Stimulated activated memory B cell treated with anti-CD40 and anti-IgM and Interleukin-4, amounts not matched to agents 10 μg/mL and 1 μg/mL and 100 μg/mL, for 72 hours (primary cell): ENCODE data around the gene ZXDC.

Experiments used
- ATAC-seq: fragments of 150-1000 bp; cut with Tn5 transposase; 2 replicates; pipeline ENCODE4 v1.10.0; 2021
- H3K27ac Mint-ChIP-seq: one replicate; pipeline ENCODE4 v1.8.0; 2022; ENCODE audit warnings: mild to moderate bottlenecking, mixed read lengths
- H3K27me3 Mint-ChIP-seq: one replicate; pipeline ENCODE4 v1.8.0; 2022; ENCODE audit warnings: mixed read lengths
- H3K36me3 Mint-ChIP-seq: one replicate; pipeline ENCODE4 v1.8.0; 2022; ENCODE audit warnings: mixed read lengths
- H3K4me1 Mint-ChIP-seq: one replicate; pipeline ENCODE4 v1.8.0; 2022; ENCODE audit warnings: mixed read lengths
- H3K4me3 Mint-ChIP-seq: one replicate; pipeline ENCODE4 v1.8.0; 2022; ENCODE audit warnings: mild to moderate bottlenecking, moderate library complexity, mixed read lengths
- H3K9me3 Mint-ChIP-seq: one replicate; pipeline ENCODE4 v1.8.0; 2022; ENCODE audit warnings: mixed read lengths

The ZXDC gene

DNA sequence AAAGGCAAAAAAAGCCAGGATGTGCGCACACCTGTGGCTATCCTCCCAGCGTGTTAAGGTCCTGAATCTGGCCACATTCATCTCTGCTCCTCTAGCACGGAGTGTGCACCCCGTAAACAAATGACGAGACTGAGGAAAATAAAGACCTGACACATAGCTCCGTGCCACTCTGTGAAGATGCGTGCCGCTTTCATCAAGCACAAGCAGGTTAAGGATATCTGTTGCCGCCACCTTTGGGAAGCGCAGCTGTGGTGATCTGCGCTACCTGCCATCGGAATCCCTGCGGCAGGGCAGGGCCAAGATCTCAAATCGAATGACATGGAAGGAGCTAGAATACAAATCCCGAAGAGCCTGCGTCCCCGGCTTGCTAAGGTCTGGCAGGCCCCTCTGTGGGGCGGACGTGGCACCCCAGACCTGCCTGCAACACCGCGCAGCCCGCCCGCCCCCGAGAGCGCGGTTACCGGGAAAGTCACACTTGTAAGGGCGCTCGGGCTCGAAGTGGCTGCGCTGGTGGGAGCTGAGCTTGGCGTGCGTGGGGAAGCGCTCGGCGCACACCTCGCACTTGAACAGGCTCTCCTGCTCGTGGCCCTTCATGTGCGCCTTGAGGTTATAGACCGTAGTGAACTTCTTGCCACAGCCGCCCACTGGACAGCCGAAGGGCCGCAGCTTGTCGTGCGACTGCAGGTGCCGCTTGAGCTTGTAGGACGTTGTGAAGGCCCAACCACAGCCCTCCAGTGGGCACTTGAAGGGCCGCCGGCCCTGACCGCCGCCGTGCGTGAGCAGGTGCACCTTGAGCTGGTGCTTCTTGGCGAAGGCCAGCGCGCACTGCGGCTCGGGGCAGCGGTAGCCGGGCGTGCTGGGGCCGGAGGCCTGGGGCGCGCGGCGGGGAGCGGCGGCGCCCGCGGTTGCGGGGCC, 936 bp downstream of the ZXDC start:
- Mint-ChIP-seq H3K4me3 (peak overlapping the region; percentile 82), H3K27me3 (no peaks in the 10 kb centered on the region), H3K27ac (peak overlapping the region; percentile 64), H3K9me3 (no peaks in the 10 kb centered on the region), H3K4me1 (peaks cover 41% of the 10 kb centered on the region), H3K36me3 (peaks cover 34% of the 10 kb centered on the region)
- ATAC-seq = peak; percentile 2

DNA sequence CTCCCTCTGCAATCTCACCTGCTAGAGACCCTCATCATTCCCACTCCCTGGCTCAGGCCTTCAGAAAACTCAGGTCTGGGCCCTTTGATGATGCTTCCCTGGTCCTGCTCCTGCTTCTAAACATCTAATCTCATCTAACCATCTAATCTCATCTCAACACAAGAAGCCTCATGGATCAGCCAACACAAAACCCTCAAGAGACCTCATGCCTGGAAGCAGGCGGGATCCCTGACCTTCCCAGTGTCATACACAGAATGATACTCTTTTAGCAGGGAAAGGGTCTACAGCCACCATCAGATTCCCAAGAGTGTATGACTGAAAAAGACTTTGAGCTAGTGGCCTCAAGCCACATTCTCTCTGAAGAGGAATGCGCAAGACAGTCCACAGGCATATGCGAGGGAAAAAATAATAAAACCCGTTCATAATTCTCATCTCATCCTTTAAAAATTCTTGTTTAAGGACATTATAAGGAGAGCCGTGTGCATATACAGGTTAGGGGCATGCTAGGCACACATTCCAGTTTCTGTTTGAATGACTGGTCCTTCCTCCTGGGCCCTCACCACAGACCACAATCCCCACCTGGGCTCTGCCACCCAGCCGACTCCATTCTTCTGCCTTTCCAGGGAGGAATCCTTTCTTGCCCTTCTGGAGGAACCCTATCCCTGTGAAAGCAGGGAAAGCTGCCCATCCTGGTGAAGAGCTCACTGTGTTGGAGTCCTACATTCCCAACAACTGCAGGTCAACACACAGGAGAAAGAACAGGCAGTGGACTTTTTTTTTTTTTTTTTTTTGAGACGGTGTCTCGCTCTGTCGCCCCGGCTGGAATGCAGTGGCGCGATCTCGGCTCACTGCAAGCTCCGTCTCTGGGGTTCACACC, 2.2 kb downstream of the ZXDC start:
- Mint-ChIP-seq H3K4me1 (peaks cover 53% of the 10 kb centered on the region), H3K27ac (peak overlapping the region; percentile 64), H3K9me3 (no peaks in the 10 kb centered on the region), H3K27me3 (no peaks in the 10 kb centered on the region), H3K4me3 (peak overlapping the region; percentile 82), H3K36me3 (peaks cover 46% of the 10 kb centered on the region)
- no peak for ATAC-seq

DNA sequence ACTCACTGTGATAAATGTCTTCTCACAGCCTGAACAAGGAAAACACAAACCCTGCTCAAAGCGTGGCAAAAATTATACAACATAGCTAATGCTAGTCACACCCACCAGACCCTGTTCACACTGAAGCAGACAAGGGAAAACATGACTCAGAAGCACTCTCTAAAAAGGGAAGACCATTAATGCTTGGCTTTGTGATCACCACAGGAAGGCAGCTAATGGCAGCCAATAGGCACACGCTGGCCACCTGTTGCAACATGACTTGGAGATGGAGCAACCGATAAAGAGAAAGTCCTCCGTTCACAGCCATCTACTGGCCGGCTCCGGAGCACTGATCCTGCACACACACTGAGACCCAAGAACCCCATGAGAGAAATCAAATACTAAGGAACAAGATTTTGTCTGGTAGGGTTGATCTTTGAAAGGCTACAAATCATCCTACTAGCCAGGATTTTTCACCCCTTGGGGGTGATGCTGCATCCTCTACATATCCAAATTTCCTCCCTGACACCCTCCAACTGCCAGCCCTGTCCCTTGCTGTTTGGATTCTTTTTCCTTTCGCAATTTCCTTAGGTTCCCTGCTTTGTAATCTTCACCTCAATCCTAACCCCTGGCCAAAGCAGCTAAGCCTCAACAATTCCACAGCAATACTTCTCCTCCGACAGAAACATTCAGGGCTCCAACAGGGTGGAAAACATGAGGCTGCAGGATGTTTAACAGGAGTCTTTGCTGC, 3.2 kb downstream of the ZXDC start:
- Mint-ChIP-seq H3K27ac (peak overlapping the region; percentile 64), H3K4me1 (peaks cover 57% of the 10 kb centered on the region), H3K36me3 (peaks cover 53% of the 10 kb centered on the region), H3K4me3 (peak overlapping the region; percentile 82), H3K9me3 (no peaks in the 10 kb centered on the region), H3K27me3 (no peaks in the 10 kb centered on the region)
- no peak for ATAC-seq

DNA sequence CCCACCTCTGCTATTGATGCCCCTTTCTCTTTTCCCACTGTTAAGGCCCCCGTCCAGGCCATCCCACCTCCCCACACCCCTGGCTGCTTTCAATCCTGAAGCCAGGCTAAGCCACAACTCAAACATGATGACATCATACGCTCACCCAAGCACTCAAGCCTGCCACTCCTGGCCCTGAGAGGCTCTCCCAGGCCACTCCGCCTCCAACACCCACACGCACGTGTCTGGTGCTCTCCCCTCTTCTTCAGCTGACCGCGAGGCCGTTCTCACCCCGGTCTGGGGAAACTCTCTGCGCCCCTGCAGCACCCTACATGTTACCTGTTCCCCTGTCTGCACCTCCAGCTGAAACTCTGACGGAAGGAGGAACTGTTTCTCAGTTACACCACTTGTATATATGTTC, 6.2 kb downstream of the ZXDC start:
- no peak for ATAC-seq
- H3K36me3 Mint-ChIP-seq = peaks cover 75% of the 10 kb centered on the region
- peaks cover 52% of the 10 kb centered on the region for H3K4me1 Mint-ChIP-seq
- no peaks in the 10 kb centered on the region for H3K27me3 Mint-ChIP-seq
- H3K27ac Mint-ChIP-seq = peak overlapping the region; percentile 7
- H3K9me3 Mint-ChIP-seq = no peaks in the 10 kb centered on the region
- no peak overlapping the region for H3K4me3 Mint-ChIP-seq

DNA sequence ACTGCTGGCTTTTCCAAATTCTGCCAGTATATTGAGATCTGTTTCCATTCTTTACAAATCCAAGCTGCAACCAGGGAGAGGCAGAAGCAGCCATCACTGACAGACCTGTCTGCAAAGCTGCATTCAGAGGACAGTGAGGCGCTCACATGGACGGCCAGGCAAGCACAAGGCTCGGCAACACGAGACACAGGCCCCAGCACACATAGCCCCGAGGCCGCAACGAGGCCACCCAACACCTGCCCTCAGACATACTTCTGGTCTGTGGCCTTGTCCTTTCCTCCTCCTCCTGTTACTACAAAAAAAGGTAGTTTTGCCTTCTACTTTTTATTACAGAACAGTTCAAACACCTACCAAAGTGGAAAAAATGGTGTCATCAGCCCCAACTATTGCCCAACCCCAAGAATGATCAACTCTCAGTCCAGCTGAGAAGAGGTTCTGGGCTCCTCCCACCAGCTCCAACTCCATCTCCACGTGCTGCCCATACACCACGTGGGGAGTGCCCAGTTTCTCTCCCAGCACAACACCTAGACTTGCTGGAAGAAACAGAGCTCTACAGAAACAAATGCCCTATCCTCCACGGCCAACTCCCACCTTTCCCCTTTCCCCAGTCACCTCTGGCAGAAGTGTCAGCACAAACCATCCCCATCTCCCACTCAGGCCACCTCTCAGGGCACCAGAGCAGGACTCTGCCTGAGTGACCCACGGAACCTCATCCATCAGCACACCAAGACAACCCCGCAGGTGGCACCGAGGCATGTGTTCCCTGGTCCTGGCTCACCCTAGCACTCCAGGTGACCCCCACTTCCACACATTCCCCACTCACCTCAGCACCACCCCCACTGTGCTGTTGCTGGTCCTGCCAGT, 7.4 kb downstream of the ZXDC start:
- H3K27ac Mint-ChIP-seq = peak overlapping the region; percentile 7
- H3K4me3 Mint-ChIP-seq = no peak overlapping the region
- no peak for ATAC-seq
- H3K36me3 Mint-ChIP-seq = peaks cover 75% of the 10 kb centered on the region
- no peaks in the 10 kb centered on the region for H3K27me3 Mint-ChIP-seq
- H3K4me1 Mint-ChIP-seq = peaks cover 44% of the 10 kb centered on the region
- H3K9me3 Mint-ChIP-seq = no peaks in the 10 kb centered on the region

DNA sequence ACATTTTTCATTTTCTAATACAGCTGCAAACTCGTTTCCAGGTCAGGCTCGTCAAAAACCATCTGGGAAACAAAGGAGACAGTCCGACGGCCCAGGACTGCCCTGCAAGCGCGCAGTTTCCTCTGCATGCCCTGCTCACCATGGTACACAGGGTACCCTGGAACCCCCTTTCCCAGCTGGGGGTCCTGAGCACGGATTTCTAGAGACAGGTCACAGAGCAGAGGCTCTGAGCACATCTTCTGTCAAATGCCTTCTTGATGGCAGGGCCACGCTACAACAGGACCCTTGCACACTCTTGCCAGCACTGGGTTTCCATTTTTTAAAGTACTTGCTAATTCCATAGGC, 8.1 kb downstream of the ZXDC start:
- ATAC-seq = no peak
- Mint-ChIP-seq H3K9me3 (no peaks in the 10 kb centered on the region), H3K27me3 (no peaks in the 10 kb centered on the region), H3K36me3 (peaks cover 69% of the 10 kb centered on the region), H3K4me3 (no peak overlapping the region), H3K27ac (no peak overlapping the region), H3K4me1 (peaks cover 37% of the 10 kb centered on the region)

DNA sequence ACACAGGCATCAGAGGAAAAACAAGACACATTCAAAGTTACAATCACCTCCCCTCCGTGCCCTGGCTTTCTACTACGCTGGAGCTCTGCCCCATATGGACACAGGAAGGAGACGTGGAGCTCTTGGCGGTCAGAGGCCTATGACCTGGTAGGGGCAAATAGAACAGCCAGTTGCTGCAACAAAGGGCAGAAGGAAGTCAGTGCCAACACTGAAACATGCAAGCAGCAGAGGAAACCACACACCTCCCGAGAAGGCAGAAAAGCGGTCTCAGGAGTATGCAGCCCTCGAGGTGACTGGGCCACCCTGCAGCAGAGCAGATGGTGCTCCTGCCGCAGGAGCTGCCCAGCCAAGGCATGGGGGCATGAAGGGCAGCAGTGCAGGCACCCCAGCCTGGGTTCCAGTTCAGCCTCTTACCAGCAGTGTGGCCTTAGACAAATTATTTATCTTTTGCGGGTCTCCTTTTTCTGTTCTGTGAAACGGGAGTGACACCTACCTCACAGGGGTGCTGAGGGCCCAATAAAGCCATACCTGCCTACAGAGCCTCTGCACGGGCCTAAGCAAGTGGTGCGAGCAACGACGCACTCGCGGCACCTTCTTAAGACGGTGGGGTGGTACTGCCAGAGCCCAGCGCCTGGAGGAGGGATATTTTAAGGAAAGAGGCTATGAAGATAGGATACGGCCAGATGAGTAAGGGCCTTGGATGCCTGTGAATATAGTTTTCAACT, 8.6 kb downstream of the ZXDC start:
- peaks cover 32% of the 10 kb centered on the region for H3K4me1 Mint-ChIP-seq
- H3K27me3 Mint-ChIP-seq = no peaks in the 10 kb centered on the region
- no peak overlapping the region for H3K4me3 Mint-ChIP-seq
- peak overlapping the region; percentile 15 for H3K27ac Mint-ChIP-seq
- no peak for ATAC-seq
- no peaks in the 10 kb centered on the region for H3K9me3 Mint-ChIP-seq
- H3K36me3 Mint-ChIP-seq = peaks cover 69% of the 10 kb centered on the region

DNA sequence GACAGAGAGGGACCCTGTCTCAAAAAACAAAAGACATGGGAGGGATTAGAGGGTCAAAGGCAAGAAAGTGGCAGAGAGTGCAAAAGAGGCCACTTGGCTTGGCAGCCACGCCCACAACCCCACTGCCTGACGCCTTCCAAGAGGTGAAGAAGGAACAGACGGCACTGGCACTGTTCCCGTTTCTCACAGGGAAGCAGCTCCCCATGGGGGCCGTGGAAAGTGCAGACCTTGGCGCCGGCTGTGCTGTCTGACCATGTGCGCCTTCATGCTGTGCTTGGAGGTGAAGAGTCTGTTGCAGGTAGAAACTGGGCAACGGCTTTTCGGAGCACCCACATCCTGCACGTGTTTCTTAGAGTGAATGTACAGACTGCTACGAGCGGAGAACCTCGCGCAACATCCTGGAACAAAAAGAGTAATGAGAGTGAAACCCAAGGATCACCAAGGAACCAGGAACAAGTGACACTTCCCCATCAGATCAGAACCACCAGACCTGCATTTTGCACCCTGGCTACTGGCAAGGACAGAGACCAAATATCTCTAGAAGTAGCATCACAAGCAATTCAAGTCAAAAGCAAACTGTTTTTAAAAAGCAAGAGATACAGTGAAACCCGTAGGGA, 9.7 kb downstream of the ZXDC start:
- no peak overlapping the region for H3K27ac Mint-ChIP-seq
- no peaks in the 10 kb centered on the region for H3K27me3 Mint-ChIP-seq
- no peak overlapping the region for H3K4me3 Mint-ChIP-seq
- no peaks in the 10 kb centered on the region for H3K9me3 Mint-ChIP-seq
- H3K4me1 Mint-ChIP-seq = peaks cover 31% of the 10 kb centered on the region
- ATAC-seq = no peak
- peaks cover 75% of the 10 kb centered on the region for H3K36me3 Mint-ChIP-seq

DNA sequence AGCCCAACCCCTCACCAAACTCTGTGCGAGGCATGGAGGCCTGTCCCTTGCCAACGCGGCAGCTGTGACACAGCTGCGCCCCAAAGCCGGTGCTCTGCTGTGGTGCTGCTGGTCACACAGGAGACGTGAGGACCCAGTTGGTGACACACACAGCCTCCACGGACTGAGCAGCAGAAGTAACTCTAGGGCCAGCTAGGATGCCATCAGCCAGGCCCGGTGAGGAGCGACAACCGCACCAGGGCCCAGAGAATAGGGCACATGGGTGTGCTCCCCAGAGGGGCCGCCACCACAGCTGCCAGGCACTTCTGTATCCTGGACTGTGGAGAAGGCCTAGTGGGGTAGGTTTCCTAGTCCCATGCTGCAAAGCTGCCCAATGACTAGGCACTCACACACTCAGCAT, 10.7 kb downstream of the ZXDC start:
- no peaks in the 10 kb centered on the region for H3K9me3 Mint-ChIP-seq
- no peak for ATAC-seq
- H3K27me3 Mint-ChIP-seq = no peaks in the 10 kb centered on the region
- H3K36me3 Mint-ChIP-seq = peaks cover 72% of the 10 kb centered on the region
- no peak overlapping the region for H3K27ac Mint-ChIP-seq
- no peak overlapping the region for H3K4me3 Mint-ChIP-seq
- peaks cover 31% of the 10 kb centered on the region for H3K4me1 Mint-ChIP-seq

DNA sequence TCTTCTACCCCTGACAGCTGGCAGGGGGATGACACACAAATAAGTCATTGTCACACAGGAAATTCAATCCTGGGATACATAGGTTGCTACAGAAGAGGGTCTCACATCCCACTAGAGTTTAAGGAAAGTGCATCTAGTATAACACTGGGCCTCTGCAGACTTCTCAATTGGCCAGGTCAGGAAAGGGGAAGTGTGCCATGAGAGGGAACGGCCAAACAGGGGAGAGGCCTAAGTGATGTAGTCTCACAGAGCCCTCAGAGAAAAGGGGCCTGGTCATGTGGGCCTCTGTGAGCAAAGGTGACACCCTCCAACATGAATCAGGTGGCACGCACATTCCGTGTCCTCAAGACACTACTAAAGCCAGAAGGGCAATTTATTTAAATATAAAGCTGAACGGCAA, 11.2 kb downstream of the ZXDC start:
- no peak overlapping the region for H3K4me3 Mint-ChIP-seq
- peak; percentile 60 for ATAC-seq
- H3K27ac Mint-ChIP-seq = no peak overlapping the region
- H3K9me3 Mint-ChIP-seq = no peaks in the 10 kb centered on the region
- no peaks in the 10 kb centered on the region for H3K27me3 Mint-ChIP-seq
- H3K4me1 Mint-ChIP-seq = peaks cover 27% of the 10 kb centered on the region
- peaks cover 71% of the 10 kb centered on the region for H3K36me3 Mint-ChIP-seq

DNA sequence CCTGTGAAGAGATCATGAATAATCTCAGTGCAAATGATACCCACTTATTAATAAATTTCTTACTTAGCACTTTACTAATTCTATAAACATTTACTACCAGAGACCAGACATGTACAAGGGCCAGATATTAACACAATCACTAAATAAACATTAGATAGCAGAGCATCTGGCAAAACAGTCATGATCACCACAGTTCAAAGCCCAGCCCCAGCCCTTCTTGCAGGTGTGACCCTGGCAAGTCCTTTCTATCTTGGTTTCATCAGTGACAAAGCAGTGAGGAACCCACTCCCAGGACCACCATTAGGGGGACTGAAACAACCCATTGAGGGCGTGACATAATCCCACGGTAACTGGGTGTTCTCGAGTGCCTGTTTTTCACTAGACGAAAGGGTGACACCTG, 11.6 kb downstream of the ZXDC start:
- Mint-ChIP-seq H3K27ac (no peak overlapping the region), H3K36me3 (peaks cover 70% of the 10 kb centered on the region), H3K27me3 (no peaks in the 10 kb centered on the region), H3K9me3 (no peaks in the 10 kb centered on the region), H3K4me1 (peaks cover 23% of the 10 kb centered on the region), H3K4me3 (no peak overlapping the region)
- ATAC-seq = no peak

DNA sequence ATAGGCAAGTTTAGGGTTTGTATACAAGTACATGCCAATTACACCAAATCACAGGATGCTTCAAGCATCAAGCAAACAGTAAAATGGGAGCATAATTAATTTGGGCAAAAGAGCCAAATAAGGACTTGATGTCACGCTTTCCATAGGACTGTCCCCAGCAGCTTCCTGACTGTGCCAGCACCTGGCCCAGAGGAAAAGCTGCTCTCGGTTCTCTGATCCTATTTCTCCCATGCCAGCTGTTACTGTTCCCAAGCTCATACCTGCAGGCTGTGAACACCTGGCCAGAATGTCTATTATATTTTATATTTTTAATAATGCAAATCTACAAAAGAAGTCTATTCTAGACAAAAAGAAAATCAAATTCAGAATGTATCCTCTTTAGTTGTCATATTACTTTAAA, 12.2 kb downstream of the ZXDC start:
- no peak for ATAC-seq
- no peak overlapping the region for H3K27ac Mint-ChIP-seq
- no peaks in the 10 kb centered on the region for H3K9me3 Mint-ChIP-seq
- H3K4me1 Mint-ChIP-seq = peaks cover 18% of the 10 kb centered on the region
- H3K4me3 Mint-ChIP-seq = no peak overlapping the region
- H3K27me3 Mint-ChIP-seq = no peaks in the 10 kb centered on the region
- peaks cover 65% of the 10 kb centered on the region for H3K36me3 Mint-ChIP-seq

DNA sequence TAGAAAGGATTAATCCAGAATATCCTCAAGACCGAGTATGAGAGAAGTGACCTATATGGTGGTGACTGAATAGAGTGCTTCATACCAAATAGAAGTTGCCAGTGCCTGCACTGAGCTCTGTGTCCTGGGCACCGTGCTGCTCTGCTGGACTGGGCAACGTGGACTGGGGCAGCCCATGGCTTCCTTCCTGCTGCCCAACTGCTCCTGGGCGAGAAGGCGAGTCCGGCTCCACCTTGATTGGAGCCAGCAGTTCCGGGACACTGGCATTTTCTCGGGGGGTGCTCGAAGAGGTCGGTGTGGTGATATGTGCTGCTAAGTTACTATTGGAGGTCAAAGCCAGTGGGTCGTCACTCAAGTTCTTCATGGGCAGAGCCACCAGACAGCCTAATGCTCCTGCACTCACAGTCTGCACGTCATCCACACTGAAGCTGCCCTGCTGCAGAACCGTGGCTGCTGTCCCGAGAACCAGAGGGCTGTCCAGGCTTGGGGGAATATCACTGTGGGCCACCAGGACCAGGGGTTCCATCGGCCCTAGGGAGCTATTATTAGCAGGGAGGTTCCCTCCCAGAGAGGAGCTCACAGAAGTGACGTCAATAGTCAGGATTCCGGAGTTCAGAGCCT, 14.1 kb downstream of the ZXDC start:
- Mint-ChIP-seq H3K4me3 (no peak overlapping the region), H3K36me3 (peaks cover 66% of the 10 kb centered on the region), H3K27ac (no peak overlapping the region), H3K4me1 (peaks cover 14% of the 10 kb centered on the region), H3K9me3 (no peaks in the 10 kb centered on the region), H3K27me3 (no peaks in the 10 kb centered on the region)
- ATAC-seq = no peak
